Breast epithelium (tissue), 4 donors: ENCODE data around the gene MAP7. TPM values are rescaled to one million over a fixed set of nuclear protein-coding genes. Genes with fewer than 3 reads are reported as not detected.
A peak's percentile ranks its signal among the peaks of the same experiment; 100 is the strongest.

Experiments used
- DNase-seq, 2 donors: peaks; one replicate each; pipeline ENCODE4 v3.0.0-alpha.2; 2019; ENCODE audit warnings: low spot score in 2 of 2
- H3K27ac ChIP-seq, 2 donors: fragments of 200-600 bp; sonication (generic) in 1 of 2; one replicate each; pipeline ENCODE4 v1.5.1; 2016 to 2019; ENCODE audit warnings: mild to moderate bottlenecking in 1 of 2
- H3K27me3 ChIP-seq, 2 donors: fragments of 200-600 bp; sonication (generic) in 1 of 2; one replicate each; pipeline versions ENCODE4 v1.5.1 to v1.6.0; 2017 to 2019; ENCODE audit warnings: control low read depth in 1 of 2, mild to moderate bottlenecking in 1 of 2
- H3K36me3 ChIP-seq: fragments of 200-600 bp; one replicate; pipeline ENCODE4 v1.5.1; 2019
- H3K4me1 ChIP-seq, 2 donors: fragments of 200-600 bp; sonication (generic); one replicate each; pipeline ENCODE4 v1.5.1; 2016 to 2019; ENCODE audit warnings: control low read depth in 1 of 2
- H3K4me3 ChIP-seq, 3 donors: fragments of 200-600 bp; sonication (generic); 1 replicate in 2 of 3; 2 replicates in 1 of 3; pipeline ENCODE4 v1.5.1; 2016 to 2019; ENCODE audit warnings: mild to moderate bottlenecking in 3 of 3, moderate library complexity in 2 of 3
- H3K9me3 ChIP-seq, 2 donors: fragments of 200-600 bp; sonication (generic) in 1 of 2; one replicate each; pipeline ENCODE4 v1.5.1; 2016 to 2019; ENCODE audit warnings: control low read depth in 1 of 2
- CTCF ChIP-seq, 3 donors: fragments of 450-650 bp; IDR thresholded peaks; one replicate each; pipeline ENCODE4 v1.5.1; 2016 to 2017; ENCODE audit warnings: antibody characterized with exemption in 3 of 3, mild to moderate bottlenecking in 3 of 3, moderate library complexity in 3 of 3
- POLR2A ChIP-seq: fragments of 450-650 bp; IDR thresholded peaks from one replicate; pipeline ENCODE4 v1.6.1; 2016; ENCODE audit warnings: antibody characterized with exemption, mild to moderate bottlenecking, moderate library complexity
- POLR2AphosphoS5 ChIP-seq, 3 donors: sonication (generic); formaldehyde crosslinking; IDR thresholded peaks; one replicate each; pipeline ENCODE4 v1.6.1; 2017; ENCODE audit warnings: antibody characterized with exemption in 3 of 3
- intact Hi-C: fragments of 100-400 bp; cut with DNase I; formaldehyde crosslinking; loops from one replicate; pipeline ENCODE4 v1.15.1; 2023; ENCODE audit warnings: low total_unique reads
- total RNA-seq, 3 donors: library from RNA; depleted of rRNA; stranded (reverse); fragments of >200 nt; gene quantifications; one replicate each; pipeline ENCODE4 v1.1.0, GENCODE V29; 2016

Gene MAP7
- total RNA-seq, 3 donors from 2014 or later: 14.2 to 42.4 (median 16.4) TPM

- TF ChIP-seq CTCF (IDR thresholded peaks at IDR 0.05) (no peak), POLR2A (no peak), POLR2AphosphoS5 (IDR thresholded peaks at IDR 0.05) (no peak)
- Histone ChIP-seq H3K4me3 (no peak overlapping the region), H3K9me3 (no peaks in the 10 kb centered on the region), H3K36me3 (no peaks in the 10 kb centered on the region), H3K27me3 (no peaks in the 10 kb centered on the region), H3K27ac (peak overlapping the region in 1 of 2 donors; percentile 22), H3K4me1 (peaks cover 0 to 3% of the 10 kb centered on the region in 2 donors)
- DNase-seq: no peak
- intact Hi-C loops: no loop called here
Measured at GRCh38 chr6:136508725-136509392, 41.4 kb downstream of the MAP7 start.

GRCh38 chr6:136506124-136506799 is 44.0 kb downstream of the MAP7 start:
- Histone ChIP-seq H3K27me3 (no peaks in the 10 kb centered on the region), H3K4me3 (no peak overlapping the region), H3K9me3 (no peaks in the 10 kb centered on the region), H3K4me1 (peaks cover 0 to 3% of the 10 kb centered on the region in 2 donors), H3K36me3 (no peaks in the 10 kb centered on the region), H3K27ac (peak overlapping the region; percentile 15 to 50)
- intact Hi-C loops: no loop called here
- TF ChIP-seq POLR2AphosphoS5 (IDR thresholded peaks at IDR 0.05): no peak
- no peak for TF ChIP-seq CTCF (IDR thresholded peaks at IDR 0.05)
- no peak for TF ChIP-seq POLR2A
- no peak for DNase-seq

GRCh38 chr6:136503303-136504029 is 46.8 kb downstream of the MAP7 start:
- H3K4me3 ChIP-seq: no peak overlapping the region
- intact Hi-C loops: no loop called here
- H3K27me3 ChIP-seq: no peaks in the 10 kb centered on the region
- no peaks in the 10 kb centered on the region for H3K9me3 ChIP-seq
- TF ChIP-seq POLR2A (no peak), POLR2AphosphoS5 (IDR thresholded peaks at IDR 0.05) (no peak), CTCF (IDR thresholded peaks at IDR 0.05) (no peak)
- H3K4me1 ChIP-seq: peaks cover 0 to 3% of the 10 kb centered on the region in 2 donors
- no peak for DNase-seq
- no peaks in the 10 kb centered on the region for H3K36me3 ChIP-seq
- H3K27ac ChIP-seq: no peak overlapping the region

- no peak for DNase-seq
- H3K27me3 ChIP-seq: no peaks in the 10 kb centered on the region
- no peak for TF ChIP-seq POLR2AphosphoS5 (IDR thresholded peaks at IDR 0.05)
- no peak for TF ChIP-seq POLR2A
- TF ChIP-seq CTCF (IDR thresholded peaks at IDR 0.05): no peak
- H3K9me3 ChIP-seq: no peaks in the 10 kb centered on the region
- peaks cover 0 to 3% of the 10 kb centered on the region in 2 donors for H3K4me1 ChIP-seq
- intact Hi-C loops: no loop called here
- no peaks in the 10 kb centered on the region for H3K36me3 ChIP-seq
- no peak overlapping the region for H3K4me3 ChIP-seq
- no peak overlapping the region for H3K27ac ChIP-seq
Measured at GRCh38 chr6:136502786-136503185, 47.4 kb downstream of the MAP7 start.

GRCh38 chr6:136501514-136501913 is 48.7 kb downstream of the MAP7 start:
- Histone ChIP-seq H3K27me3 (no peaks in the 10 kb centered on the region), H3K4me3 (no peak overlapping the region), H3K9me3 (no peaks in the 10 kb centered on the region), H3K27ac (no peak overlapping the region), H3K36me3 (no peaks in the 10 kb centered on the region), H3K4me1 (peaks cover 0 to 3% of the 10 kb centered on the region in 2 donors)
- no peak for DNase-seq
- intact Hi-C loops: no loop called here
- TF ChIP-seq CTCF (IDR thresholded peaks at IDR 0.05): no peak
- TF ChIP-seq POLR2AphosphoS5 (IDR thresholded peaks at IDR 0.05): no peak
- no peak for TF ChIP-seq POLR2A
